Ectodermal cell (in vitro differentiated cells): ENCODE data around the gene PPIP5K1.

Experiments used
- H3K27ac ChIP-seq: 2 replicates; pipeline ENCODE4 v1.7.0; 2013; ENCODE audit warnings: mild to moderate bottlenecking, low read depth, low read length; ENCODE audit not compliant: insufficient read depth, poor library complexity, severe bottlenecking
- H3K27me3 ChIP-seq: 2 replicates; pipeline ENCODE4 v1.7.0; 2013; ENCODE audit warnings: mild to moderate bottlenecking, low read length; ENCODE audit not compliant: insufficient read depth, control insufficient read depth, poor library complexity, severe bottlenecking
- H3K36me3 ChIP-seq: one replicate; pipeline ENCODE4 v1.7.0; 2013; ENCODE audit warnings: low read length; ENCODE audit not compliant: control insufficient read depth, insufficient read depth
- H3K4me1 ChIP-seq: one replicate; pipeline ENCODE4 v1.7.0; 2013; ENCODE audit warnings: low read length; ENCODE audit not compliant: control insufficient read depth, insufficient read depth
- H3K4me3 ChIP-seq: 2 replicates; pipeline ENCODE4 v1.7.0; 2013; ENCODE audit warnings: low read depth, low read length, control low read depth; ENCODE audit not compliant: insufficient read depth
- H3K9me3 ChIP-seq: 2 replicates; pipeline ENCODE4 v1.7.0; 2013; ENCODE audit warnings: mild to moderate bottlenecking, low read length, moderate library complexity; ENCODE audit not compliant: control insufficient read depth
- WGBS, 2 experiments: methylation state at CpG; one replicate each; pipeline ENCODE4 v1.1.7; 2013; ENCODE audit warnings: missing lambda C conversion rate in 2 of 2; 5-methylcytosine and 5-hydroxymethylcytosine counted together

PPIP5K1 gene

DNA sequence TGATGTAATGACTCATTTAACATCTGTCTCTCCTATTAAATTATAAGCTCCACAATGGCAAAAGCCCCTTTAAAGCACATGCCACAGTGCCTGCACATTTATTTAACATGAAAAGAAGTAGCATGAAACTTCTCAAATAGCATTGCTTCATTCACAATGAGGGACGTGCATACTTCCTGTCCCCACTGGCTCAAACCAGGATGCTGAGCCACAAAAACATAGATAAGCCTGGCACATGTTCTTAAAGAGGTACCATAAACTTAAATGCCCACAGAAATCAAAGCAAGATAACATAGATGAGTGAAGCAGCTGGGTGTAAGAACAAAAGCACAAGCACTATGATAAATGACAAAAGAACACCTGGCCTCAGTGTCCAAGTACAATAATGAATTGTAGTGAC, 100.8 kb downstream of the PPIP5K1 start:
- H3K4me3 ChIP-seq, result no peak overlapping the region
- H3K9me3 ChIP-seq, result no peaks in the 10 kb centered on the region
- H3K27ac ChIP-seq, result no peak overlapping the region
- H3K27me3 ChIP-seq, result no peaks in the 10 kb centered on the region
- peaks cover 35% of the 10 kb centered on the region for H3K36me3 ChIP-seq
- 89 to 92% methylated on average over 1 of the region's 1 CpG for WGBS, 2 experiments
- H3K4me1 ChIP-seq, result peaks cover 7% of the 10 kb centered on the region

DNA sequence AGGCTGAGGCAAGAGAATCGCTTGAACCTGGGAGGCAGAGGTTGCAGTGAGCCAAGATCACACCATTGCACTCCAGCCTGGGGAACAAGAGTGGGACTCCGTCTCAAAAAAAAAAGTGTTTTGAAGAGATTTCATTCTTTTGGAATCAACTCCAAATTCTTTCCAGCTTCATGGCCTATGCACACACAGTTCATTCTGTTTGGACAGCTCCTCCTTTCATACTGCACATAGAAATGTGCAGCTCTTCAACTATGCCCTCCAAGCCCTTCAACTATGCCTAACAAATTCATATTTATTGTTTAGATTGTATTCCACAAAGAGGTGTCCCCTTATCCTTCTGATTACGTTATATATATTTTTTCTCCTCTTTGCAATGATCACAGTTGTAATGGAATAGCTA, 101.2 kb downstream of the PPIP5K1 start:
- no peak overlapping the region for H3K27ac ChIP-seq
- no peak overlapping the region for H3K4me3 ChIP-seq
- H3K9me3 ChIP-seq, result no peaks in the 10 kb centered on the region
- H3K36me3 ChIP-seq, result peaks cover 35% of the 10 kb centered on the region
- H3K4me1 ChIP-seq, result peaks cover 7% of the 10 kb centered on the region
- H3K27me3 ChIP-seq, result no peaks in the 10 kb centered on the region
- 94 to 95% methylated on average over 3 of the region's 3 CpGs for WGBS, 2 experiments

DNA sequence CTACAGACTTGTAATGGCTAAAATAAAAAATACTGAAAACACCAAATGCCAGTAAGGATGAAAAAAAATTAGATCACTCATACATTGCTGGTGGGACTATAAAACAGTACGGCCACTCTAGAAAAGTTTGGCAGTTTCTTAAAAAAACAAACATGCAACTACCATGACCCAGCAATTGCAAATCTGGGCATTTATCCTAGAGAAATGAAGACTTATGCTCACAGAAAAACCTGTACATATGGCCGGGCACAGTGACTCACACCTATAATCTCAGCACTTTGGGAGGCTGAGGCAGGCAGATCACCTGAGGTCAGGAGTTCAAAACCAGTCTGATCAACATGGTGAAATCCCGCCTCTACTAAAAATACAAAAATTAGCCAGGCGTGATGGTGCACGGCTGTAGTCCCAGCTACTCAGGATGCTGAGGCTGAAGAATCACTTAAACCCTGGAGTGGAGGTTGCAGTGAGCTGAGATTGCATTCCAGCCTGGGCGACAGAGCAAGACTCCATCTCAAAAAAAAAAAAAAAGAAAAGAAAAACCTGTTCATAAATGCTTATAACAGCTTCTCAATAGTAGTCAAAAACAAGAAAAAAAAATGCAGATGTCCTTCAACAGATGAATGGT, 102.6 kb downstream of the PPIP5K1 start:
- peaks cover 7% of the 10 kb centered on the region for H3K4me1 ChIP-seq
- no peak overlapping the region for H3K4me3 ChIP-seq
- H3K27me3 ChIP-seq, result no peaks in the 10 kb centered on the region
- H3K27ac ChIP-seq, result no peak overlapping the region
- H3K36me3 ChIP-seq, result peaks cover 40% of the 10 kb centered on the region
- 88 to 90% methylated on average over 6 of the region's 6 CpGs for WGBS, 2 experiments
- no peaks in the 10 kb centered on the region for H3K9me3 ChIP-seq

DNA sequence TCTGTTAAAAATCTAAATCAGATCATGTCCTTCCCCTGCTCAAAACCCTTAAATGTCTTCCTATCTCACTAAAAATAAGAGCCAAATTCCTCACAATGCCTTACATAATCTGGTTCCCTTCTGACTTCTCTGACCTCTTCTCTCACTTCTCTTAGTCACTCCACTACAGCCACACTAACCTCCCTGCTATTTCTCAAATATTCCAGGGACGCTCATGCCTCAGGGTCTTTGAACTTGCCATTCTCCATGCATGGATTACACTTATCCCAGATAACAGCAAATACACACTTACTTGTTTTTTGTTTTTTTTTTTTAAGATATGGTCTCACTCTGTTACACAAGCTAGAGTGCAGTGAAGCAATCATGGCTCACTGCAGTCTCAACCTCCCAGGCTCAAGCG, 105.6 kb downstream of the PPIP5K1 start:
- Histone ChIP-seq H3K4me1 (no peaks in the 10 kb centered on the region), H3K27me3 (no peaks in the 10 kb centered on the region), H3K36me3 (peaks cover 41% of the 10 kb centered on the region), H3K4me3 (no peak overlapping the region), H3K9me3 (no peaks in the 10 kb centered on the region), H3K27ac (no peak overlapping the region)
- WGBS, 2 experiments, result 94 to 96% methylated on average over 2 of the region's 2 CpGs
